ENCODE measurements around the gene C6orf132.

Gene C6orf132

GRCh38 chr6:42068872-42069522 lies 73.4 kb downstream of the C6orf132 start:
- DNase-seq = no peak

GRCh38 chr6:42068173-42068572 lies 74.2 kb downstream of the C6orf132 start:
- no peak for DNase-seq

GRCh38 chr6:42066156-42066675 lies 76.2 kb downstream of the C6orf132 start:
- no peak for DNase-seq

GRCh38 chr6:42059743-42060142 lies 82.7 kb downstream of the C6orf132 start:
- no peak for DNase-seq

GRCh38 chr6:42053601-42054000 lies 88.8 kb downstream of the C6orf132 start:
- no peak for DNase-seq

GRCh38 chr6:42051268-42051653 lies 91.2 kb downstream of the C6orf132 start:
- DNase-seq = no peak

Data from stimulated activated naive CD4-positive, alpha-beta T cell treated with Interleukin-2 at 50 U/mL for 16 hours (primary cell).